Dendritic cell treated with granulocyte-macrophage colony-stimulating factor and Interleukin-4, amounts not matched to agents 40 ng/mL and 50 ng/mL, for 4 days (primary cell): Measurements from ENCODE around the gene CPLANE1.
"Not testable (repeated sequence)": the region's sequence is repeated elsewhere in the genome, so short reads cannot be mapped to it uniquely, and the experiment has no call there.

Source experiments
- H3K27ac Mint-ChIP-seq: one replicate; pipeline ENCODE4 v1.8.0; 2022; ENCODE audit warnings: mild to moderate bottlenecking, mixed read lengths
- H3K27me3 Mint-ChIP-seq: one replicate; pipeline ENCODE4 v1.8.0; 2022; ENCODE audit warnings: mild to moderate bottlenecking, mixed read lengths
- H3K36me3 Mint-ChIP-seq: one replicate; pipeline ENCODE4 v1.8.0; 2022; ENCODE audit warnings: low read depth, mixed read lengths
- H3K4me1 Mint-ChIP-seq: one replicate; pipeline ENCODE4 v1.8.0; 2022; ENCODE audit warnings: low read depth, mixed read lengths
- H3K4me3 Mint-ChIP-seq: one replicate; pipeline ENCODE4 v1.8.0; 2022; ENCODE audit warnings: mild to moderate bottlenecking, moderate library complexity, mixed read lengths
- H3K9me3 Mint-ChIP-seq: one replicate; pipeline ENCODE4 v1.8.0; 2022; ENCODE audit warnings: mixed read lengths
- intact Hi-C: fragments of 100-400 bp; cut with micrococcal nuclease; formaldehyde crosslinking; loops from one replicate; pipeline ENCODE4 v1.15.0; 2022

Gene CPLANE1

DNA sequence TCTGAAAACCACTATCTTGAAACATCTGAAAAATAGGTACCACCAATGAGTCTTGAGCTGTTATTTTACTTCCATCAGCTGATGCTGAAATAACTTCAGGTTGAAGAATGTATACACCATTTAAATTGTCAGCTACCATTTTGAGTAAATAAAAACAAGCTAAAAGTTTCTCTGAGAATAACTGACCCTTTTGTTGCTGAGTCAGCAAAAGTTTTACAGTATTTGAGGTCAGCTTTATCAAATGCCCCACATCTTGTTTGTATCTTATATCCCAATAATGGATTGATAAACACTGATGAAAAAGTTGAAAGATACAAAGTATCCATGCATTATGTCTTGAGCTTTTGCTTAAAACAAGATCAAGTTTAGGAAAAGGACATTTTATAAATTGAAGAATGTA lies 22.8 kb downstream of the CPLANE1 start:
- no peak overlapping the region for H3K27ac Mint-ChIP-seq
- H3K4me1 Mint-ChIP-seq: no peaks in the 10 kb centered on the region
- peaks cover 12% of the 10 kb centered on the region for H3K36me3 Mint-ChIP-seq
- no peak overlapping the region for H3K4me3 Mint-ChIP-seq
- intact Hi-C loops: no loop called here
- no peaks in the 10 kb centered on the region for H3K27me3 Mint-ChIP-seq
- no peaks in the 10 kb centered on the region for H3K9me3 Mint-ChIP-seq

DNA sequence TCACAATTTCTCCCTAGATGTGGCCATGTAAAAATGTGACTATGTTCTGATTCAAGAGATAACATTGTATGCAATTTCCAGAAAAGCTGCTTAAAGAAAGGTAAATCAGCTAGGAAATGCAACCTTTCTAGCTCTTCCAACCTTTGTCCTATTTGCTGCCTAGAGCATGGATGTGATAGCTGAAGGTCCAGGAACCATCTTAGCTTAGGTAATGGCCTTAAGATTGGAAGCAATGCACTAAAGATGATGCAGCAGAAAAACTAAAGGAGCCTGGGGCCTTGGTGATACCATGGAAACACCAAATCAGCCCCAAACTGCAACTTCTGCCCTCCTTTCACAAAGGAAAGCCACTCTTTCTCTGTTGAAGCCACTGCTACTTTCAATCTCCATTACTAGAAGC lies 27.0 kb downstream of the CPLANE1 start:
- intact Hi-C loops: no loop called here
- no peaks in the 10 kb centered on the region for H3K9me3 Mint-ChIP-seq

DNA sequence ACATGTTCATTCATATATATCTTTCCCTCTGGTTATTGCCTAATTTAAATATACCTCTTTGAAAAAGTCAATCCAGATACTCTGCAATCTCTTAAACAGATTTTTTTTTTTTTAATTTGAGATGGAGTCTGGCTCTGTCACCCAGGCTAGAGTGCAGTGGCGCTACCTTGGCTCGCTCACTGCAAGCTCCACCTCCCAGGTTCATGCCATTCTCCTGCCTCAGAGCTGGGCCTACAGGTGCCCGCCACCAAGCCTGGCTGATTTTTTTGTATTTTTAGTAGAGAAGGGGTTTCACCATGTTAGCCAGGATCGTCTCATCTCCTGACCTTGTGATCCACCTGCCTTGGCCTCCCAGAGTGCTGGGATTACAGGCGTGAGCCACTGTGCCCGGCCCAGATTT lies 28.8 kb downstream of the CPLANE1 start:
- H3K4me1 Mint-ChIP-seq, intact Hi-C loops, H3K27me3 Mint-ChIP-seq, H3K4me3 Mint-ChIP-seq, H3K9me3 Mint-ChIP-seq, H3K27ac Mint-ChIP-seq: not testable (repeated sequence)
- peaks cover 13% of the 10 kb centered on the region for H3K36me3 Mint-ChIP-seq

More for the DNA sequence above, 27.0 kb downstream of the CPLANE1 start:
- H3K27me3 Mint-ChIP-seq: no peaks in the 10 kb centered on the region
- peaks cover 19% of the 10 kb centered on the region for H3K36me3 Mint-ChIP-seq
- H3K27ac Mint-ChIP-seq: no peak overlapping the region
- H3K4me3 Mint-ChIP-seq: no peak overlapping the region
- no peaks in the 10 kb centered on the region for H3K4me1 Mint-ChIP-seq

DNA sequence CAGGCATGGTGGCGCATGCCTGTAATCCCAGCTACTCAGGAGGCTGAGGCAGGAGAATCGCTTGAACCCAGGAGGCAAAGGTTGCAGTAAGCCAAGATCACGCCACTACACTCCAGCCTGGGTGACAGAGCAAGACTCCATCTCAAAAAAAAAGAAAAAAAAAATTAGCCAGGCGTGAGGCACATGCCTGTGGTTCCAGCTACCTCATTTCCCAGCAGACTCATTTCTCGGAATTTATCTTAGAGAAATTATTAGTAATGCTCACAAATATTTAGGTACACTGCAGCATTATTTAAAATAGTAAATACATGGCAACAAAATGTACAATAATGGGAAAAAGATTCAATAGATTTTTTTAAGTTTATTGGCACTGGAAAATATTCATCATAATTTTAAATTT lies 29.8 kb downstream of the CPLANE1 start:
- H3K4me1 Mint-ChIP-seq, H3K36me3 Mint-ChIP-seq, H3K27ac Mint-ChIP-seq, H3K4me3 Mint-ChIP-seq, H3K9me3 Mint-ChIP-seq, intact Hi-C loops, H3K27me3 Mint-ChIP-seq: not testable (repeated sequence)

DNA sequence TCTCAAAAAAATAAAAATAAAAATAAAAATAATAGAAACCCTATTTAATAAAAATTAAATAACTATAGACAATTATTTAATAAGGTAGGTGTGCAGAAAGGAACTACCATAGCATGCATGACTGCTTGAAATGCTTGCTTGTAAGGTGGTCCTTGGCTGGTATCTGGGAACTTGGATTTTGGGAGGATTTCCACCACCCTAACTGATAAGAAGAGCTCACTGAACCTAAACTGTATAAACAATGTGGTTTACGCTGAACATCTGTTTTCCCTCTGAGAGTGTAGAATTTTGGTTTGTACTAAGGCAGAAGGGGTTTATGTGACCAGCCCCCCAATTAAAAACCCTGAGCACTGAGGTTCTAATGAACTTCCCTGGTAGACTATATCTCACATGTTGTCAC lies 31.2 kb downstream of the CPLANE1 start:
- Mint-ChIP-seq H3K4me3 (no peak overlapping the region), H3K9me3 (no peaks in the 10 kb centered on the region), H3K4me1 (peaks cover 8% of the 10 kb centered on the region), H3K27me3 (no peaks in the 10 kb centered on the region), H3K27ac (no peak overlapping the region), H3K36me3 (peaks cover 7% of the 10 kb centered on the region)
- intact Hi-C loops: no loop called here

DNA sequence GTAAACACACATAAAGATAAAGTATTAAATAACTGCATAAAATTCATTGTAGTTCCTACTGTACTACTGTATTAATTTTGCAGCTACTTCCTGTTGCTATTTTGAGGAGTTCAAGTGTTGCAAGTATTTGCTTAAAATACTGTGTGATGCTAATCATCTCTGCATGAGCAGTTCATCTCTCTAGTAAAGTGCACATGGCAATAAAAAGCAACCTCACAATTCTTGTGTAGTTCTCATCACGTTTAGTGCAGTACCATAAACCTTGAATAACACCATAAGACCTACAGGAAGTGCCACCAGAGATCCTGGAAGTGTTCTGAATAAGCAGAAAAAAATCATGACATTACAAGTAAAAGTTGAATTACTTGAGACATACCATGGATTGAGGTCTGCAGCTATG lies 34.6 kb downstream of the CPLANE1 start:
- H3K27ac Mint-ChIP-seq: no peak overlapping the region
- H3K36me3 Mint-ChIP-seq: peaks cover 8% of the 10 kb centered on the region
- intact Hi-C loops: no loop called here
- H3K27me3 Mint-ChIP-seq: no peaks in the 10 kb centered on the region
- no peaks in the 10 kb centered on the region for H3K9me3 Mint-ChIP-seq
- no peak overlapping the region for H3K4me3 Mint-ChIP-seq
- H3K4me1 Mint-ChIP-seq: peaks cover 8% of the 10 kb centered on the region

DNA sequence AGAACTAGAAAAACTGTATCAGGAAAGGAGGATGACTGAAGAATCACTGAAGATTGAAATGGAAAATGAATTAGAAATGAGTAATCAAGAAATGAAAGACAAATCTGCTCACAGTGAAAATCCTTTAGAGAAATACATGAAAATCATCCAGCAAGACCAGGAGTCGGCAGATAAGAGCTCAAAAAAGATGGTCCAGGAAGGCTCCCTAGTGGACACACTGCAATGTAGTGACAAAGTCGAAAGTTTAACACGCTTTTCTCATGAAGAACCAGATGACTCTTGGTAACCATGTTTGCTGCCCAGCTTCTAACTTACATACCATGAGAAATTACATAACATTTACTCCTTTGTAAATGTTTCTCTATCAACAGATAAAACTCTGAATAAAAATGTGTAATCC lies 37.1 kb downstream of the CPLANE1 start:
- intact Hi-C loops: no loop called here
- Mint-ChIP-seq H3K4me3 (no peak overlapping the region), H3K27ac (no peak overlapping the region)

DNA sequence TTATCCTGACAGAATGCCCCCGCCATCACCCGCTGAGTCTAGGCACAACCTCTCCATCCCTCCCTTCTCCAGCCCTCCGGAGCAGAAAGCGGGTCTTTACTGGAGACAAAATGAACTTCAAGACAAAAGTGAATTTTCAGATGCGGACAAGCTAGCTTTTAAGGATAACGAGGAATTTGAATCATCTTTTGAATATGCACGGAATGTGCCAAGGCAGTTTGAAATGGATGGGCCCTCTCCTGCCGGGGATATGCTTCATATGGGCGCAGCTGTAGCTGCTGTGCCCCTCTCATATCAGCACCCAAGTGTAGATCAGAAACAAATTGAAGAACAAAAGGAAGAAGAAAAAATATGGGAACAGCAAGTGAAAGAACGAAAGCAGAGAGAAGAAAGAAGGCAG lies 37.5 kb downstream of the CPLANE1 start:
- intact Hi-C loops: no loop called here
- H3K4me3 Mint-ChIP-seq: no peak overlapping the region
- no peaks in the 10 kb centered on the region for H3K27me3 Mint-ChIP-seq
- H3K4me1 Mint-ChIP-seq: peaks cover 14% of the 10 kb centered on the region
- no peaks in the 10 kb centered on the region for H3K9me3 Mint-ChIP-seq
- H3K36me3 Mint-ChIP-seq: peaks cover 8% of the 10 kb centered on the region
- no peak overlapping the region for H3K27ac Mint-ChIP-seq

More for the DNA sequence above, 37.1 kb downstream of the CPLANE1 start:
- Mint-ChIP-seq H3K27me3 (no peaks in the 10 kb centered on the region), H3K36me3 (peaks cover 8% of the 10 kb centered on the region), H3K4me1 (peaks cover 14% of the 10 kb centered on the region), H3K9me3 (no peaks in the 10 kb centered on the region)

DNA sequence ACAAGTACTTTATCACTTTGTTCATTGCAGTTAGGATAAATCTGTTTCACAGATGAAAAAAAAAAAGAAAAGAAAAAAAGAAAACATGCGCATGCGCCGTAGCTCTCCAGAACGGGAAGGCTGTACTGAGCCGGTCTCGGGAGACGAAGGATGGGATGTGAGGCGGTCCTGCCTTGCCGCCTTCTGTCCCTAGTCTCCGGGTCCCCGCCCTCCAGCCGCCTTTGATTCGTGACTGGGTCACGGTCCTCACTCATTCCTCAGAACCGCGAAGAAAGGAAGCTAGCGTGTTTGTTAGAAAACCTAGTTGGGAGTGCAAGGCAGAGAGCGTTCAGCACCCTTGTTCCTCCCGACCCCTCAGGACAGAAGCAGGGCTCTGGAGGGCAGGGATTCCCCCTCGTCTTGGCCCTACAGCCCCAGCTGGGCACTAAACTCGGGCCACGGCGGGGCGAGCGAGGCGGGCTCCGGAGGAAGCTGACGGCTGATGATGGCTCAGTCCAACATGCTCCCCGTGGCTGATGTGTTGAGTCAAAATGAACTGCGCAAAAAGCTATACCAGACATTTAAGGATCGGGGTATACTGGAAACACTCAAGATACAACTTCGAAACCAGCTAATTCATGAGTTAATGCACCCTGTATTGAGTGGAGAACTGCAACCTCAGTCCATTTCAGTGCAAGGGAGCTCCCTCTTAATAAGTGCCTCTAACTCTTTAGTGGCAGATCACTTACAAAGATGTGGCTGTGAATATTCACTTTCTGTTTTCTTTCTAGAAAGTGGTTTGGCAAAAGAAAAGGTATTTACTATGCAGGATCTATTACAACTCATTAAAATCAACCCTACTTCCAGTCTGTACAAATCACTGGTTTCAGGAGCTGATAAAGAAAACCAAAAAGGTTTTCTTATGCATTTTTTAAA lies 40.0 kb downstream of the CPLANE1 start:
- Mint-ChIP-seq H3K36me3 (peaks cover 8% of the 10 kb centered on the region), H3K27ac (no peak overlapping the region), H3K9me3 (no peaks in the 10 kb centered on the region), H3K27me3 (no peaks in the 10 kb centered on the region), H3K4me3 (peak overlapping the region; percentile 60), H3K4me1 (peaks cover 7% of the 10 kb centered on the region)
- intact Hi-C loops: no loop called here

DNA sequence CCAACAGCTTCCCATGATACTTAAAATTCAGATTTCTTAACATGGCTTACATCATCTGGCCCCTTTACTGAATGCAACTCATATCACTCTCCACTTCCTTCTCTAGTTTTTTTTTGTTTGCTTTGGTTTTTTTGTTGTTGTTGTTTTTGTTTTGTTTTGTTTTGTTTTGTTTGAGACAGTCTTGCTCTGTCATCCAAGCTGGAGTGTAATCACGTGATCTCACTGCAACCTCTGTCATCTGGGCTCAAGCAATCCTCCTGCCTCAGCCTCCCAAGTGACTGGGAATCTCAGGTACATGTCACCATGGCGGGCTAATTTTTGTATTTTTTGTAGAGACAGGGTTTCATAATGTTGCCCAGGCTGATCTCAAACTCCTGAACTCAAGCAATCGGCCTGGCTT lies 41.4 kb downstream of the CPLANE1 start:
- peaks cover 8% of the 10 kb centered on the region for H3K36me3 Mint-ChIP-seq
- H3K4me3 Mint-ChIP-seq: no peak overlapping the region
- H3K9me3 Mint-ChIP-seq: no peaks in the 10 kb centered on the region
- H3K27ac Mint-ChIP-seq: no peak overlapping the region
- H3K4me1 Mint-ChIP-seq: peaks cover 6% of the 10 kb centered on the region
- intact Hi-C loops: no loop called here
- H3K27me3 Mint-ChIP-seq: no peaks in the 10 kb centered on the region

DNA sequence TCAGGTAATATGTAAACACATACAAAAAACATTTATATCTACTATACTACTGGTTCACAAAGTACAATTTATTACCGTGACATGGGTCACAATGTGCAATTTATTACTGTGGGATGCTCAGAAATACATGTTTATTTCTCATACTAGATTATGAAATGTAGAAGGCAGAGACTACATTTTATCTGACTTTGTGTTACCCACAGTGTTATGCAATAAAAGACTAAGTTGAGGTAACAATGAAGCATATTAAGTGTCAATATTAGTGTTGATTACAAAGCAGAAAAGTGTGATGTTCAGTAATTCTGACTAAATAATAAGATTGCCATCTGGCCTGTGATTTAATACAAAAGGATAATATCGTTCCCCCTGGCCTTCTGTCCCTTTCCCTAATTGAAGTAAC lies 42.4 kb downstream of the CPLANE1 start:
- no peak overlapping the region for H3K27ac Mint-ChIP-seq
- intact Hi-C loops: no loop called here
- H3K36me3 Mint-ChIP-seq: peaks cover 2% of the 10 kb centered on the region
- no peaks in the 10 kb centered on the region for H3K27me3 Mint-ChIP-seq
- H3K4me1 Mint-ChIP-seq: peaks cover 6% of the 10 kb centered on the region
- no peak overlapping the region for H3K4me3 Mint-ChIP-seq
- no peaks in the 10 kb centered on the region for H3K9me3 Mint-ChIP-seq

DNA sequence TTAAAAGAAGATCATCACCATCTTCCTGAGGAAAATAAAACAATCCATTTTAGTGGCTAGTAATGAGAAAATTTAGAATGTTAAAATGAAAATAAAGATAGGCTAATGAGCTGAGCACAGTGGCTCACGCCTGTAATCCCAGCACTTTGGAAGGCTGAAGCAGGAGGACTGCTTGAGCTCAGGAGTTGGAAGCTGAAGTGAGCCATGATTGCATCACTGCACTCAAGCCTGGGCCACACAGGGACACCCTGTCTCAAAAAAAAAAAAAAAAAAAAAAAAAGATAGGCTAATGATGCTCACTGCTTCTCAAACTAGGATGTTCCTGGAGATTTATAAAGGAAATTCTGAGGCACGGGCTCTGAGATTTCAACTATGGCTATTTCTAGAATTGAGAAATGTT lies 50.3 kb downstream of the CPLANE1 start:
- H3K27me3 Mint-ChIP-seq: no peaks in the 10 kb centered on the region
- peaks cover 14% of the 10 kb centered on the region for H3K4me1 Mint-ChIP-seq
- no peaks in the 10 kb centered on the region for H3K9me3 Mint-ChIP-seq
- H3K36me3 Mint-ChIP-seq: peaks cover 13% of the 10 kb centered on the region
- no peak overlapping the region for H3K4me3 Mint-ChIP-seq
- intact Hi-C loops: no loop called here
- no peak overlapping the region for H3K27ac Mint-ChIP-seq

DNA sequence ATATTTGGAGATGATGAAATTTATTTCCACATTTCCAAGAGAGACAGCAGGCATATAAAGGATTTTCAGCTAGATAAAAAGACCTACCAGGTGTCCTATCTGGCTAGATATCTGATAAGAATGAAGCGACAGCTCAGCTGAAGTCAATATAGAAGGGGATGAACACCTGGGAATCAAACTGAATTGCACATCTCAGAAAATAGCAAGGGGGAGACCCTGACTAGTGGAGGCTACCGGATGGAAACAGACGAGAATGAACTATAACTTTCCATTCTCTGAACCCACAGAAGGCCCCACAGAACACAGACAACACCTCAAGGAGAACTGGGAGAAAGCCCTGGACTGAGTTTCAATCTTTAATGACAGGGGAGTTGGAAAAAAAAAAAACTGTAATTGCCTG lies 51.1 kb downstream of the CPLANE1 start:
- intact Hi-C loops: no loop called here
- H3K27me3 Mint-ChIP-seq: no peaks in the 10 kb centered on the region
- H3K9me3 Mint-ChIP-seq: no peaks in the 10 kb centered on the region
- H3K4me3 Mint-ChIP-seq: no peak overlapping the region
- peak overlapping the region; percentile 69 for H3K27ac Mint-ChIP-seq
- peaks cover 14% of the 10 kb centered on the region for H3K4me1 Mint-ChIP-seq
- H3K36me3 Mint-ChIP-seq: peaks cover 13% of the 10 kb centered on the region

DNA sequence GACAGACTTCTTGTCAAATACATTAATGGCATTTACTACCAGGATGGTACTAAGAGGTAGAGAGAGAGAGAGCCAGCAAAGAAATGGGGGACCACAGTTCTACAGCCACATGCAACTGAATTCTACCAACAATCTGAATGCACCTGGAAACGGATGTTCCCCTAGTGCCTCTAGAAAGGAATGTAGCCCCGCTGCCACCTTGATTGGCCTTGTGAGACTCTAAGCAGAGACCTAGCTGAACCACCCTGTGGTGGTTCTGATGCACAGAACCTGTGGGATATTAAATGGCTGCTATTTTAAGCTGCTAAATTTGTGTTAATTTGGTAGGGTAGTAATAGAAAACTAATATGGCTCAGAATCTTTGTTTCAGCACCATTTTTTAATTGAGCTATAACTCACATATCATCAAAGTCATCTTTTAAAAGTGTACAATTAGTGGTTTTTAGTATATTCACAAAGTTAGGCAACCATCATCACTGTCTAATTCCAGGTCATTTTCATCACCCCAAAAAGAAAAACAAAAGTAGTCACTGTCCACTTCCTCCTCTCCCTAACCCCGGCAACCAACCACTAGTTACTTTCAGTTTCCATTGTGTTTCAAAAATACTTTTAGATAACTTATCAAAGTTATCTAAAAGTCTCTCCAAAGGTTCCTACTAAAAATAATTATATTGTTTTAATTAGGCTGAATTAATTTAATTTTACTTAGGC lies 51.7 kb downstream of the CPLANE1 start:
- Mint-ChIP-seq H3K36me3 (peaks cover 13% of the 10 kb centered on the region), H3K4me1 (peaks cover 14% of the 10 kb centered on the region), H3K27me3 (no peaks in the 10 kb centered on the region), H3K9me3 (no peaks in the 10 kb centered on the region), H3K27ac (peak overlapping the region; percentile 69), H3K4me3 (peak overlapping the region; percentile 48)
- intact Hi-C loops: no loop called here
